Neural progenitor cell (in vitro differentiated cells): ENCODE measurements around the gene FIBP. TPM values are rescaled to one million over a fixed set of nuclear protein-coding genes. Genes with fewer than 3 reads are reported as not detected.
A peak's percentile ranks its signal among the peaks of the same experiment; 100 is the strongest.

Experiments used
- DNase-seq: peaks from one replicate; pipeline ENCODE4 v3.0.0-alpha.2; 2016; ENCODE audit warnings: low spot score
- H2AFZ ChIP-seq: fragments of 200-600 bp; sonication (generic); replicated peaks from 2 replicates; pipeline ENCODE4 v1.6.1; 2016; ENCODE audit warnings: antibody characterized with exemption
- H3F3A ChIP-seq: fragments of 200-600 bp; sonication (generic); 2 replicates; pipeline ENCODE4 v1.6.1; 2016; ENCODE audit warnings: antibody characterized with exemption, low read depth
- H3K27ac ChIP-seq: fragments of 200-600 bp; sonication (generic); 2 replicates; pipeline ENCODE4 v1.5.1; 2016; ENCODE audit warnings: mild to moderate bottlenecking
- H3K27me3 ChIP-seq: fragments of 200-600 bp; sonication (generic); 2 replicates; pipeline ENCODE4 v1.6.1; 2016; ENCODE audit warnings: mild to moderate bottlenecking, moderate library complexity
- H3K36me3 ChIP-seq: fragments of 200-600 bp; sonication (generic); 2 replicates; pipeline ENCODE4 v1.5.1; 2016
- H3K4me1 ChIP-seq: fragments of 200-600 bp; sonication (generic); 2 replicates; pipeline ENCODE4 v1.6.1; 2016; ENCODE audit warnings: mixed run types
- H3K4me2 ChIP-seq: fragments of 200-600 bp; sonication (generic); 2 replicates; pipeline ENCODE4 v1.6.1; 2016
- H3K4me3 ChIP-seq: fragments of 200-600 bp; sonication (generic); 2 replicates; pipeline ENCODE4 v1.5.1; 2016
- H3K79me2 ChIP-seq: fragments of 200-600 bp; sonication (generic); 2 replicates; pipeline ENCODE4 v1.6.1; 2016; ENCODE audit warnings: low read depth
- H3K9ac ChIP-seq: fragments of 200-600 bp; sonication (generic); 2 replicates; pipeline ENCODE4 v1.6.1; 2016
- H3K9me3 ChIP-seq: fragments of 200-600 bp; sonication (generic); 2 replicates; pipeline ENCODE4 v1.5.1; 2016; ENCODE audit warnings: low read depth
- H4K20me1 ChIP-seq: fragments of 200-600 bp; sonication (generic); 2 replicates; pipeline ENCODE4 v1.6.1; 2016; ENCODE audit warnings: low read depth
- H3K27ac Mint-ChIP-seq: 3 replicates; pipeline ENCODE4 v1.8.0; 2021; ENCODE audit warnings: mixed read lengths
- H3K27me3 Mint-ChIP-seq: 2 replicates; pipeline ENCODE4 v1.8.0; 2022; ENCODE audit warnings: low read depth, mild to moderate bottlenecking, inconsistent platforms, moderate library complexity, mixed read lengths; ENCODE audit not compliant: insufficient read depth
- H3K36me3 Mint-ChIP-seq: 3 replicates; pipeline ENCODE4 v1.8.0; 2021; ENCODE audit warnings: mixed read lengths
- H3K4me1 Mint-ChIP-seq: 3 replicates; pipeline ENCODE4 v1.8.0; 2021; ENCODE audit warnings: mixed read lengths
- H3K4me3 Mint-ChIP-seq: 3 replicates; pipeline ENCODE4 v1.8.0; 2021; ENCODE audit warnings: mild to moderate bottlenecking, moderate library complexity, mixed read lengths
- H3K9me3 Mint-ChIP-seq: 3 replicates; pipeline ENCODE4 v1.8.0; 2020; ENCODE audit warnings: mixed read lengths
- CTCF ChIP-seq: fragments of 200-600 bp; sonication (generic); IDR thresholded peaks from 2 replicates; pipeline ENCODE4 v1.5.1; 2017; ENCODE audit warnings: antibody characterized with exemption, mild to moderate bottlenecking
- EZH2 ChIP-seq: fragments of 200-600 bp; sonication (generic); IDR thresholded peaks from 2 replicates; pipeline ENCODE4 v1.6.1; 2017; ENCODE audit warnings: antibody characterized with exemption, mild to moderate bottlenecking, moderate library complexity
- EZH2phosphoT487 ChIP-seq: fragments of 200-600 bp; sonication (generic); IDR thresholded peaks from 2 replicates; pipeline ENCODE4 v1.6.1; 2017; ENCODE audit warnings: antibody characterized with exemption
- total RNA-seq: library from RNA; depleted of rRNA; stranded (reverse); fragments of >200 nt; gene quantifications from 2 replicates; pipeline ENCODE4 v1.2.3, GENCODE V29; 2015; ENCODE audit warnings: low replicate concordance

The FIBP gene
- total RNA-seq, 1 donor from 2014 or later: 92.1 TPM

DNA sequence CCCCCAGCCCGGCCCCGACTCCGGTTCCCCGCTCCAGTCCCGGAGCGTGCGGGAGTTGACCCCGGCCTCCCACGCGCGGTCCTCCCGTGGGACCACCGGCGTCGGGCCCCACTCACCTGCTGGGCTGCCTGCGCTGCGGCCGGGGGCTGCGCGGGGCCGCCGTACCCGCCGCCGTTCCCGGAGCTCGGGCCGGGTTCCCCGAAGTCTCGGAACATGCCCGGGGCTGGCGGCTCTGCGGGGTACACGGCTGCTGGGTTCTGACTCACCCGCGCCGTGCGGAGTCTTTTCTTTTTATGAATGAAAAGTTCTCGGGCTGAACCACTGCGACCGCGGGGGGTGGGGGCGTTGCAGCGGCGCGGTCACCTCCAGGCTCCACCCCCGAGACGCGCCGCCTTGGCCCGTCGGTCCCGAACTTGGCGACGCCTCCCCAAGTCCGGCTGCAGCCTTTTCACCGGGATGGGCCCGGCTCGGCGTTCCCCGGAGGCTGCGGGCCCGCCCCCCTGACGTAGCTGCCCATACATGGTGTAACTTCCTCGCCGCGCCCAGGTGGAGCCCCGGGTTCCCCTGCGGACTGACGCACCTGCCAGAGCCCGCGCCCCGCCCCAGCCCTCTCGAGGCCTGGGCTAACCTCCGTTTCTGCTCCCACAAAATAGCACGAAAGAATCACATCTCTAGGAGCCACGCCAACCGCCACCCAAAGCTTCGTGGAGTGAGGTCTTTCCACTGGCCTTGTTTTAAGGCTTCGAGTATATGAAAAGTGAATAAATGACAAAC is 12.0 kb upstream of the FIBP start, which contains the start of gene FOSL1:
Gene FOSL1 (minus strand): TSS at position 264 of the 774 bp plus-strand sequence. CDS start 49 bp downstream, at position 215.
- Histone ChIP-seq H3K27me3 (peaks cover 93% of the 10 kb centered on the region), H3K9ac (no peak within 1 kb of the TSS), H3K4me3 (peak within 1 kb of the TSS; percentile 47), H3K9me3 (no peaks in the 10 kb centered on the region), H3K4me2 (peak within 1 kb of the TSS; percentile 77), H2AFZ (peak within 1 kb of the TSS; percentile 30), H3K4me1 (peaks cover 5% of the 10 kb centered on the region), H3K79me2 (no peaks in the 10 kb centered on the region), H3K27ac (no peak within 1 kb of the TSS), H3F3A (peaks cover 13% of the 10 kb centered on the region), H4K20me1 (no peaks in the 10 kb centered on the region), H3K36me3 (no peaks in the 10 kb centered on the region)
- peaks cover 20% of the 10 kb centered on the region for H3K4me1 Mint-ChIP-seq
- H3K4me3 Mint-ChIP-seq: peak within 1 kb of the TSS; percentile 79
- H3K36me3 Mint-ChIP-seq: no peaks in the 10 kb centered on the region
- no peaks in the 10 kb centered on the region for H3K9me3 Mint-ChIP-seq
- no peak for TF ChIP-seq CTCF
- TF ChIP-seq EZH2phosphoT487: peak; percentile 73
- TF ChIP-seq EZH2: peak; percentile 87
- peak; percentile 84 for DNase-seq
- H3K27me3 Mint-ChIP-seq: peaks cover 42% of the 10 kb centered on the region
- H3K27ac Mint-ChIP-seq: no peak within 1 kb of the TSS

GRCh38 chr11:65899356-65900124 is 11.3 kb upstream of the FIBP start:
- H3K36me3 Mint-ChIP-seq: no peaks in the 10 kb centered on the region
- Histone ChIP-seq H3K9ac (no peak overlapping the region), H3K27ac (no peak overlapping the region), H3K9me3 (no peaks in the 10 kb centered on the region), H3K4me3 (peak overlapping the region; percentile 47), H3K79me2 (no peaks in the 10 kb centered on the region), H2AFZ (peak overlapping the region; percentile 30), H3K27me3 (peaks cover 86% of the 10 kb centered on the region), H3K4me2 (peak overlapping the region; percentile 77), H3K36me3 (no peaks in the 10 kb centered on the region), H4K20me1 (no peaks in the 10 kb centered on the region), H3K4me1 (peaks cover 5% of the 10 kb centered on the region), H3F3A (peaks cover 13% of the 10 kb centered on the region)
- no peaks in the 10 kb centered on the region for H3K9me3 Mint-ChIP-seq
- peaks cover 20% of the 10 kb centered on the region for H3K4me1 Mint-ChIP-seq
- peak overlapping the region; percentile 79 for H3K4me3 Mint-ChIP-seq
- no peak overlapping the region for H3K27ac Mint-ChIP-seq
- DNase-seq: peak; percentile 45
- no peak for TF ChIP-seq CTCF
- peak; percentile 99 for TF ChIP-seq EZH2
- peak; percentile 81 for TF ChIP-seq EZH2phosphoT487
- H3K27me3 Mint-ChIP-seq: peaks cover 42% of the 10 kb centered on the region

DNA sequence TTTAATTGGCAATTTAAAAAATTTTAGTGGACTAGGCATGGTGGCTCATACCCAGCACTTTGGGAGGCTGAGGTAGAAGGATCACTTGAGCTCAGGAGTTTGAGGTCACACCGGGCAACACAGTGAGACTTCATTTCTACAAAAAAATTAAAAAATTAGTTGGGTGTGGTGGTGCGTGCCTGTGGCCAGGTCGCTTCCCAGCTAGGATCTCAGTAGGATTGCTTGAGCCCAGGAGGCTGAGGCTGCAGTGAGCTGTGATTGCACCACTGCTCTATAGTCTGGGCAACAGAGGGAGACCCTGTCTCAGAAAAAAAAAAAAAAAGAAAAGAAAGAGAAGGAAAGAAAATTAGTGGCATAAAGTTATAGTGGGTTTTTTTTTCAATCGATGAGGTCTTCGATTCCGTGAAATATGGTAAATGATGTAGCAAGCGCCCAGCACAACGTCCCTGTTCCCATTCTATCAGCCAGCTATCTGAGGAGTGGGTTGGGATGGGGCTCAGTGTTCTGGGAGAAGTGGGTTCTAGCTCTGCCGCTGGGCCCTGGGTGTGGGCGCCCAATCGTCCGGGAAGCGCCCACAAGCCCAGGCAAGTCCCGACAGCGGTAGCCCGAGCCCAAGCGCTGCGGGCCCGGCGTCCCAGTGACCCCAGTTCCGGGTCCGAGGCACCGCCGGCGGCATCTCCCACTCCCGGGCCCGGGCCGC is 10.5 kb upstream of the FIBP start:
- DNase-seq: no peak
- Mint-ChIP-seq H3K27me3 (peaks cover 38% of the 10 kb centered on the region), H3K36me3 (no peaks in the 10 kb centered on the region), H3K4me1 (peaks cover 20% of the 10 kb centered on the region), H3K27ac (no peak overlapping the region), H3K9me3 (no peaks in the 10 kb centered on the region), H3K4me3 (peak overlapping the region; percentile 81)
- no peak overlapping the region for H3K27ac ChIP-seq
- H3K27me3 ChIP-seq: peaks cover 78% of the 10 kb centered on the region
- H2AFZ ChIP-seq: peak overlapping the region; percentile 30
- H3K4me1 ChIP-seq: peaks cover 5% of the 10 kb centered on the region
- no peaks in the 10 kb centered on the region for H3K9me3 ChIP-seq
- H3K36me3 ChIP-seq: no peaks in the 10 kb centered on the region
- peak overlapping the region; percentile 47 for H3K4me3 ChIP-seq
- H3K9ac ChIP-seq: no peak overlapping the region
- H3F3A ChIP-seq: peaks cover 13% of the 10 kb centered on the region
- H4K20me1 ChIP-seq: no peaks in the 10 kb centered on the region
- peak overlapping the region; percentile 61 for H3K4me2 ChIP-seq
- H3K79me2 ChIP-seq: no peaks in the 10 kb centered on the region
- TF ChIP-seq EZH2phosphoT487 (no peak), EZH2 (no peak)
